SK-N-SH treated with all-trans-retinoic acid at 6 μM for 48 hours (cell line): ENCODE results near the gene PPEF1.

Experiments
- ATAC-seq: fragments of 200-7000 bp; cut with Tn5 transposase; 3 replicates; pipeline ENCODE4 v1.9.1; 2020; ENCODE audit warnings: mild to moderate bottlenecking, moderate library complexity
- ARNTL ChIP-seq: fragments of 450-650 bp; formaldehyde crosslinking; IDR thresholded peaks from 2 replicates; pipeline ENCODE4 v1.5.0; 2020; ENCODE audit warnings: low read depth, mild to moderate bottlenecking, moderate library complexity, borderline replicate concordance
- CREB5 ChIP-seq: fragments of 250-450 bp; sonication (Bioruptor Pico); IDR thresholded peaks from 2 replicates; pipeline ENCODE4 v1.5.1; 2020; ENCODE audit warnings: low read depth, mild to moderate bottlenecking, moderate library complexity
- CSRNP3 ChIP-seq: fragments of 250-450 bp; sonication (Bioruptor Pico); IDR thresholded peaks from 2 replicates; pipeline ENCODE4 v1.5.1; 2021; ENCODE audit warnings: mild to moderate bottlenecking, moderate library complexity
- ESRRG ChIP-seq: fragments of 250-450 bp; sonication (Bioruptor Pico); IDR thresholded peaks from 2 replicates; pipeline ENCODE4 v1.6.1; 2021; ENCODE audit warnings: mild to moderate bottlenecking
- GLIS3 ChIP-seq: fragments of 250-450 bp; sonication (Bioruptor Pico); IDR thresholded peaks from 2 replicates; pipeline ENCODE4 v1.5.0; 2020; ENCODE audit warnings: mild to moderate bottlenecking, moderate library complexity
- ISL1 ChIP-seq: fragments of 250-450 bp; sonication (Bioruptor Pico); IDR thresholded peaks from 2 replicates; pipeline ENCODE4 v2.1.2; 2022; ENCODE audit warnings: mild to moderate bottlenecking, moderate library complexity
- OSR1 ChIP-seq: fragments of 250-450 bp; sonication (Bioruptor Pico); IDR thresholded peaks from 2 replicates; pipeline ENCODE4 v1.8.0; 2022; ENCODE audit warnings: moderate library complexity, mild to moderate bottlenecking, inconsistent platforms
- PATZ1 ChIP-seq: fragments of 250-450 bp; sonication (Bioruptor Pico); IDR thresholded peaks from 2 replicates; pipeline ENCODE4 v1.8.0; 2020; ENCODE audit warnings: mild to moderate bottlenecking, moderate library complexity, borderline replicate concordance
- POU6F1 ChIP-seq: fragments of 250-450 bp; sonication (Bioruptor Pico); IDR thresholded peaks from 2 replicates; pipeline ENCODE4 v1.8.0; 2021; ENCODE audit warnings: low read depth, mild to moderate bottlenecking, moderate library complexity, borderline replicate concordance
- PPARA ChIP-seq: fragments of 250-450 bp; sonication (Bioruptor Pico); IDR thresholded peaks from 2 replicates; pipeline ENCODE4 v1.5.0; 2020; ENCODE audit warnings: mild to moderate bottlenecking, borderline replicate concordance
- SNAI2 ChIP-seq: fragments of 250-450 bp; sonication (Bioruptor Pico); IDR thresholded peaks from 2 replicates; pipeline ENCODE4 v1.5.0; 2020; ENCODE audit warnings: mild to moderate bottlenecking, moderate library complexity
- TCF4 ChIP-seq: fragments of 250-450 bp; sonication (Bioruptor Pico); IDR thresholded peaks from 2 replicates; pipeline ENCODE4 v1.8.0; 2021; ENCODE audit warnings: mild to moderate bottlenecking, moderate library complexity, borderline replicate concordance
- TOX ChIP-seq: fragments of 250-450 bp; sonication (Bioruptor Pico); IDR thresholded peaks from 2 replicates; pipeline ENCODE4 v1.8.0; 2021; ENCODE audit warnings: mild to moderate bottlenecking, moderate library complexity, borderline replicate concordance
- TSHZ2 ChIP-seq: fragments of 250-450 bp; sonication (Bioruptor Pico); IDR thresholded peaks from 2 replicates; pipeline ENCODE4 v1.5.0; 2020; ENCODE audit warnings: mild to moderate bottlenecking, moderate library complexity
- ZC3H10 ChIP-seq: fragments of 250-450 bp; sonication (Bioruptor Pico); IDR thresholded peaks from 2 replicates; pipeline ENCODE4 v1.5.1; 2021; ENCODE audit warnings: mild to moderate bottlenecking, moderate library complexity
- ZFP30 ChIP-seq: fragments of 450-650 bp; formaldehyde crosslinking; IDR thresholded peaks from 2 replicates; pipeline ENCODE4 v1.5.0; 2022; ENCODE audit warnings: mild to moderate bottlenecking, moderate library complexity
- ZNF70 ChIP-seq: fragments of 450-650 bp; formaldehyde crosslinking; IDR thresholded peaks from 2 replicates; pipeline ENCODE4 v1.5.0; 2020; ENCODE audit warnings: mild to moderate bottlenecking, moderate library complexity
- ZNF8 ChIP-seq: fragments of 450-650 bp; formaldehyde crosslinking; IDR thresholded peaks from 2 replicates; pipeline ENCODE4 v1.5.0; 2020; ENCODE audit warnings: mild to moderate bottlenecking, moderate library complexity

The PPEF1 gene

GRCh38 chrX:18692541-18692940, 14.9 kb upstream of the PPEF1 start:
- ATAC-seq, result no peak
- TF ChIP-seq CREB5 (CRISPR knock-in tag) (no peak), GLIS3 (CRISPR knock-in tag) (no peak), TCF4 (CRISPR knock-in tag) (no peak), SNAI2 (CRISPR knock-in tag) (no peak)
- TF ChIP-seq, all 23 proteins: peak for 0

GRCh38 chrX:18696653-18697052, 10.8 kb upstream of the PPEF1 start:
- TF ChIP-seq ZFP30 (CRISPR knock-in tag) (no peak), ZC3H10 (CRISPR knock-in tag) (no peak)
- no peak for ATAC-seq

GRCh38 chrX:18698737-18699650, 8.5 kb upstream of the PPEF1 start:
- TF ChIP-seq GLIS3 (CRISPR knock-in tag) (no peak), CREB5 (CRISPR knock-in tag) (no peak), TSHZ2 (CRISPR knock-in tag) (no peak), ISL1 (no peak), PPARA (no peak), POU6F1 (CRISPR knock-in tag) (no peak), ZNF8 (CRISPR knock-in tag) (no peak), OSR1 (no peak), CSRNP3 (no peak), ESRRG (no peak), TOX (CRISPR knock-in tag) (no peak), ARNTL (no peak), ZNF70 (CRISPR knock-in tag) (no peak), PATZ1 (no peak), SNAI2 (CRISPR knock-in tag) (no peak), TCF4 (CRISPR knock-in tag) (no peak)
- ATAC-seq, result no peak
